GM12878 (cell line): Measurements from ENCODE around the gene SIGLEC10.
"Not testable (repeated sequence)": the region's sequence is repeated elsewhere in the genome, so short reads cannot be mapped to it uniquely, and the experiment has no call there.

Source experiments
- ASH2L ChIP-seq: fragments of 300-600, 200-600 bp; sonication (generic); IDR thresholded peaks from 2 replicates; pipeline ENCODE4 v1.6.1; 2017; ENCODE audit warnings: low read depth, mild to moderate bottlenecking, borderline replicate concordance
- BCLAF1 ChIP-seq: fragments of 450-650 bp; IDR thresholded peaks from 2 replicates; pipeline ENCODE4 v1.6.1; 2017; ENCODE audit warnings: antibody characterized with exemption, mild to moderate bottlenecking, moderate library complexity
- EZH2 ChIP-seq: IDR thresholded peaks from 2 replicates; pipeline ENCODE4 v1.6.1; 2012; ENCODE audit warnings: low read depth, mild to moderate bottlenecking, control low read depth, inconsistent platforms, low read length, borderline replicate concordance; ENCODE audit not compliant: control insufficient read depth
- IKZF1 ChIP-seq: fragments of 450-650 bp; conservative IDR thresholded peaks from 2 replicates; pipeline ENCODE4 v1.6.1; 2017; ENCODE audit warnings: antibody characterized with exemption, mild to moderate bottlenecking
- POLR2AphosphoS5 ChIP-seq: IDR thresholded peaks from 2 replicates; pipeline ENCODE4 v1.6.1; 2011; ENCODE audit warnings: mild to moderate bottlenecking, low read length, inconsistent platforms
- TF ChIP-seq, protein P1 (sequence below), 3 experiments: IDR thresholded peaks in 2 of 3; conservative IDR thresholded peaks in 1 of 3; 2 replicates each; pipeline ENCODE4 v1.5.1; 2011; ENCODE audit warnings: low read depth in 3 of 3, low read length in 3 of 3, mild to moderate bottlenecking in 3 of 3, control low read depth in 2 of 3, moderate library complexity in 2 of 3, inconsistent platforms in 1 of 3, mixed read lengths in 1 of 3; ENCODE audit not compliant: control insufficient read depth in 2 of 3, insufficient read depth in 1 of 3; ENCODE audit errors: extremely low read depth in 1 of 3
- TF ChIP-seq, protein P2 (sequence below): fragments of 450-650 bp; IDR thresholded peaks from 2 replicates; pipeline ENCODE4 v1.6.1; 2016; ENCODE audit warnings: mild to moderate bottlenecking

DNA sequence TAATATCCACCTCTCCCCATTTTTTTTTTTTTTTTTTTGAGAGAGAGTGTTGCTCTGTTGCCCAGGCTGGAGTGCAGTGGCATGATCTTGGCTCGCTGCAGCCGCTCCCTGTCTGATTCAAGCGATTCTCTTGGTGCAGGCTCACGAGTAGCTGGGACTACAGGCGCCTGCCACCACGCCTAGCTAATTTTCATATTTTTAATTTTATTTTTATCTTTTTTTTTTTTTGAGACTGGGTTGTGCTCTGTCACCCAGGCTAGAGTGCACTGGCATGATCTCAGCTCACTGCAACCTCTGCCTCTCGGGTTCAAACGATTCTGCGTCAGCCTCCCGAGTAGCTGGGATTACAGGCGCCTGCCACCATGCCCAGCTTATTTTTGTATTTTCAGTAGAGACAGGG is 3.1 kb upstream of the SIGLEC10 start:
- not testable (repeated sequence) for TF ChIP-seq EZH2, IKZF1, BCLAF1, POLR2AphosphoS5, ASH2L
- TF ChIP-seq, protein P1, sequence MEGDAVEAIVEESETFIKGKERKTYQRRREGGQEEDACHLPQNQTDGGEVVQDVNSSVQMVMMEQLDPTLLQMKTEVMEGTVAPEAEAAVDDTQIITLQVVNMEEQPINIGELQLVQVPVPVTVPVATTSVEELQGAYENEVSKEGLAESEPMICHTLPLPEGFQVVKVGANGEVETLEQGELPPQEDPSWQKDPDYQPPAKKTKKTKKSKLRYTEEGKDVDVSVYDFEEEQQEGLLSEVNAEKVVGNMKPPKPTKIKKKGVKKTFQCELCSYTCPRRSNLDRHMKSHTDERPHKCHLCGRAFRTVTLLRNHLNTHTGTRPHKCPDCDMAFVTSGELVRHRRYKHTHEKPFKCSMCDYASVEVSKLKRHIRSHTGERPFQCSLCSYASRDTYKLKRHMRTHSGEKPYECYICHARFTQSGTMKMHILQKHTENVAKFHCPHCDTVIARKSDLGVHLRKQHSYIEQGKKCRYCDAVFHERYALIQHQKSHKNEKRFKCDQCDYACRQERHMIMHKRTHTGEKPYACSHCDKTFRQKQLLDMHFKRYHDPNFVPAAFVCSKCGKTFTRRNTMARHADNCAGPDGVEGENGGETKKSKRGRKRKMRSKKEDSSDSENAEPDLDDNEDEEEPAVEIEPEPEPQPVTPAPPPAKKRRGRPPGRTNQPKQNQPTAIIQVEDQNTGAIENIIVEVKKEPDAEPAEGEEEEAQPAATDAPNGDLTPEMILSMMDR (IDR thresholded peaks at IDR 0.05 in 2 of 3, conservative IDR thresholded peaks at IDR 0.05 in 1 of 3; ENCODE audit: control insufficient read depth in 2 of 3, extremely low read depth in 1 of 3, insufficient read depth in 1 of 3, low read depth in 3 of 3, low read length in 3 of 3) = not testable (repeated sequence)
- TF ChIP-seq, protein P2, sequence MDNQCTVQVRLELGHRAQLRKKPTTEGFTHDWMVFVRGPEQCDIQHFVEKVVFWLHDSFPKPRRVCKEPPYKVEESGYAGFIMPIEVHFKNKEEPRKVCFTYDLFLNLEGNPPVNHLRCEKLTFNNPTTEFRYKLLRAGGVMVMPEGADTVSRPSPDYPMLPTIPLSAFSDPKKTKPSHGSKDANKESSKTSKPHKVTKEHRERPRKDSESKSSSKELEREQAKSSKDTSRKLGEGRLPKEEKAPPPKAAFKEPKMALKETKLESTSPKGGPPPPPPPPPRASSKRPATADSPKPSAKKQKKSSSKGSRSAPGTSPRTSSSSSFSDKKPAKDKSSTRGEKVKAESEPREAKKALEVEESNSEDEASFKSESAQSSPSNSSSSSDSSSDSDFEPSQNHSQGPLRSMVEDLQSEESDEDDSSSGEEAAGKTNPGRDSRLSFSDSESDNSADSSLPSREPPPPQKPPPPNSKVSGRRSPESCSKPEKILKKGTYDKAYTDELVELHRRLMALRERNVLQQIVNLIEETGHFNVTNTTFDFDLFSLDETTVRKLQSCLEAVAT = not testable (repeated sequence)
